Ectodermal cell (in vitro differentiated cells): ENCODE measurements around the gene BNC2.

ENCODE experiments used
- H3K27ac ChIP-seq: 2 replicates; pipeline ENCODE4 v1.7.0; 2013; ENCODE audit warnings: mild to moderate bottlenecking, low read depth, low read length; ENCODE audit not compliant: insufficient read depth, poor library complexity, severe bottlenecking
- H3K27me3 ChIP-seq: 2 replicates; pipeline ENCODE4 v1.7.0; 2013; ENCODE audit warnings: mild to moderate bottlenecking, low read length; ENCODE audit not compliant: insufficient read depth, control insufficient read depth, poor library complexity, severe bottlenecking
- H3K36me3 ChIP-seq: one replicate; pipeline ENCODE4 v1.7.0; 2013; ENCODE audit warnings: low read length; ENCODE audit not compliant: control insufficient read depth, insufficient read depth
- H3K4me1 ChIP-seq: one replicate; pipeline ENCODE4 v1.7.0; 2013; ENCODE audit warnings: low read length; ENCODE audit not compliant: control insufficient read depth, insufficient read depth
- H3K4me3 ChIP-seq: 2 replicates; pipeline ENCODE4 v1.7.0; 2013; ENCODE audit warnings: low read depth, low read length, control low read depth; ENCODE audit not compliant: insufficient read depth
- H3K9me3 ChIP-seq: 2 replicates; pipeline ENCODE4 v1.7.0; 2013; ENCODE audit warnings: mild to moderate bottlenecking, low read length, moderate library complexity; ENCODE audit not compliant: control insufficient read depth
- WGBS, 2 experiments: methylation state at CpG; one replicate each; pipeline ENCODE4 v1.1.7; 2013; ENCODE audit warnings: missing lambda C conversion rate in 2 of 2; 5-methylcytosine and 5-hydroxymethylcytosine counted together

Gene BNC2

GRCh38 chr9:16652582-16652981, 217.9 kb downstream of the BNC2 start:
- 72 to 74% methylated on average over 3 to 4 of the region's 4 CpGs for WGBS, 2 experiments
- Histone ChIP-seq H3K4me3 (no peak overlapping the region), H3K9me3 (no peaks in the 10 kb centered on the region), H3K27ac (no peak overlapping the region), H3K36me3 (no peaks in the 10 kb centered on the region), H3K4me1 (peaks cover 10% of the 10 kb centered on the region), H3K27me3 (no peaks in the 10 kb centered on the region)

- Histone ChIP-seq H3K4me3 (no peak overlapping the region), H3K9me3 (no peaks in the 10 kb centered on the region), H3K27ac (no peak overlapping the region), H3K4me1 (peaks cover 10% of the 10 kb centered on the region), H3K36me3 (no peaks in the 10 kb centered on the region), H3K27me3 (no peaks in the 10 kb centered on the region)
- 86 to 92% methylated on average over 3 of the region's 5 CpGs for WGBS, 2 experiments
These were observed 219.0 kb downstream of the BNC2 start for GRCh38 chr9:16651446-16651964.

GRCh38 chr9:16645970-16646369, 224.5 kb downstream of the BNC2 start:
- Histone ChIP-seq H3K4me3 (no peak overlapping the region), H3K4me1 (no peaks in the 10 kb centered on the region), H3K9me3 (no peaks in the 10 kb centered on the region), H3K36me3 (no peaks in the 10 kb centered on the region), H3K27ac (no peak overlapping the region), H3K27me3 (no peaks in the 10 kb centered on the region)
- 94 to 98% methylated on average over 4 of the region's 4 CpGs for WGBS, 2 experiments

- Histone ChIP-seq H3K4me1 (no peaks in the 10 kb centered on the region), H3K27me3 (no peaks in the 10 kb centered on the region), H3K4me3 (no peak overlapping the region), H3K27ac (no peak overlapping the region), H3K9me3 (no peaks in the 10 kb centered on the region), H3K36me3 (no peaks in the 10 kb centered on the region)
- 71 to 92% methylated on average over 1 to 2 of the region's 2 CpGs for WGBS, 2 experiments
These were observed 227.9 kb downstream of the BNC2 start for GRCh38 chr9:16642421-16643109.

- Histone ChIP-seq H3K27ac (no peak overlapping the region), H3K27me3 (no peaks in the 10 kb centered on the region), H3K36me3 (no peaks in the 10 kb centered on the region), H3K4me1 (no peaks in the 10 kb centered on the region), H3K9me3 (no peaks in the 10 kb centered on the region), H3K4me3 (no peak overlapping the region)
- WGBS, 2 experiments, result 85 to 91% methylated on average over 1 to 2 of the region's 2 CpGs
These were observed 229.8 kb downstream of the BNC2 start for GRCh38 chr9:16640649-16641048.

GRCh38 chr9:16639644-16640043, 230.8 kb downstream of the BNC2 start:
- no peaks in the 10 kb centered on the region for H3K27me3 ChIP-seq
- H3K27ac ChIP-seq, result no peak overlapping the region
- H3K9me3 ChIP-seq, result no peaks in the 10 kb centered on the region
- H3K4me1 ChIP-seq, result no peaks in the 10 kb centered on the region
- H3K36me3 ChIP-seq, result no peaks in the 10 kb centered on the region
- no peak overlapping the region for H3K4me3 ChIP-seq
- WGBS, 2 experiments, result 94 to 95% methylated on average over 4 of the region's 4 CpGs

GRCh38 chr9:16637911-16638310, 232.6 kb downstream of the BNC2 start:
- H3K27ac ChIP-seq, result no peak overlapping the region
- H3K4me3 ChIP-seq, result no peak overlapping the region
- no peaks in the 10 kb centered on the region for H3K4me1 ChIP-seq
- no peaks in the 10 kb centered on the region for H3K27me3 ChIP-seq
- WGBS, 2 experiments, result 91 to 94% methylated on average over 5 of the region's 5 CpGs
- H3K36me3 ChIP-seq, result no peaks in the 10 kb centered on the region
- no peaks in the 10 kb centered on the region for H3K9me3 ChIP-seq

GRCh38 chr9:16637218-16637617, 233.3 kb downstream of the BNC2 start:
- 77 to 82% methylated on average over 1 of the region's 1 CpG for WGBS, 2 experiments
- Histone ChIP-seq H3K36me3 (no peaks in the 10 kb centered on the region), H3K27ac (no peak overlapping the region), H3K4me1 (no peaks in the 10 kb centered on the region), H3K27me3 (no peaks in the 10 kb centered on the region), H3K4me3 (no peak overlapping the region), H3K9me3 (no peaks in the 10 kb centered on the region)

- Histone ChIP-seq H3K4me3 (no peak overlapping the region), H3K27me3 (no peaks in the 10 kb centered on the region), H3K36me3 (no peaks in the 10 kb centered on the region), H3K4me1 (no peaks in the 10 kb centered on the region), H3K27ac (no peak overlapping the region), H3K9me3 (no peaks in the 10 kb centered on the region)
- WGBS, 2 experiments, result 90 to 95% methylated on average over 2 of the region's 2 CpGs
These were observed 236.7 kb downstream of the BNC2 start for GRCh38 chr9:16633794-16634193.

GRCh38 chr9:16628413-16628812, 242.1 kb downstream of the BNC2 start:
- Histone ChIP-seq H3K27me3 (no peaks in the 10 kb centered on the region), H3K9me3 (no peaks in the 10 kb centered on the region), H3K36me3 (no peaks in the 10 kb centered on the region), H3K27ac (no peak overlapping the region), H3K4me1 (peaks cover 15% of the 10 kb centered on the region), H3K4me3 (no peak overlapping the region)
- WGBS, 2 experiments, result 94% methylated on average over 7 of the region's 7 CpGs
